GM12873 (cell line): ENCODE results near the gene CCDC68.

Experiments
- CTCF ChIP-seq: IDR thresholded peaks from 2 replicates; pipeline ENCODE4 v1.5.1; 2012; ENCODE audit warnings: low read depth, mild to moderate bottlenecking, moderate library complexity, low read length, control low read depth; ENCODE audit not compliant: insufficient read depth; ENCODE audit errors: missing control alignments

Gene CCDC68

GRCh38 chr18:54958704-54959625 lies at the start of gene CCDC68:
Gene CCDC68, minus strand, starts transcription at chr18:54959461. Its CDS starts 16,670 bp downstream, at chr18:54942791.
- no peak for TF ChIP-seq CTCF

- TF ChIP-seq CTCF, result no peak
Measured at GRCh38 chr18:55007602-55008001, 48.3 kb upstream of the CCDC68 start.

- TF ChIP-seq CTCF, result no peak
Measured at GRCh38 chr18:55003695-55004094, 44.4 kb upstream of the CCDC68 start.

- TF ChIP-seq CTCF, result no peak
Measured at GRCh38 chr18:55002261-55002660, 43.0 kb upstream of the CCDC68 start.

- TF ChIP-seq CTCF, result no peak
Measured at GRCh38 chr18:55001394-55002024, 42.2 kb upstream of the CCDC68 start.

GRCh38 chr18:55000529-55000928 lies 41.3 kb upstream of the CCDC68 start:
- no peak for TF ChIP-seq CTCF

GRCh38 chr18:54999016-54999415 lies 39.8 kb upstream of the CCDC68 start:
- no peak for TF ChIP-seq CTCF
